ENCODE data around the gene DNAJB2.

DNAJB2 gene

GRCh38 chr2:219289195-219289536 lies 10.0 kb downstream of the DNAJB2 start:
- ChIA-PET CTCF (interaction anchor here (0.7 to 11.5 kb wide), 2 partner anchors 8 to 10 kb away, joined by 3 to 336 read pairs; partner anchors contain the start of gene DNAJB2), POLR2A (interaction anchor here (1.4 kb wide), 1 partner anchor 10 kb away, joined by 3 read pairs; the partner anchor contains the start of gene DNAJB2)
- TF ChIP-seq CTCF (IDR thresholded peaks at IDR 0.05; ENCODE audit: control extremely low read depth, extremely low read depth, low read depth, missing control alignments), result no peak
- no peak for DNase-seq (ENCODE audit: extremely low spot score)

- no peak for DNase-seq (ENCODE audit: extremely low spot score)
- POLR2A ChIA-PET, result interaction anchor here (1.4 kb wide), 1 partner anchor 11 kb away, joined by 3 read pairs; the partner anchor contains the start of gene DNAJB2
- CTCF ChIA-PET, result interaction anchor here (1.4 to 12.0 kb wide), 3 partner anchors 10 to 117 kb away, joined by 5 to 336 read pairs (median 164); partner anchors contain the start of genes CNPPD1, DNAJB2 and SLC23A3
- TF ChIP-seq CTCF (IDR thresholded peaks at IDR 0.05; ENCODE audit: control extremely low read depth, extremely low read depth, low read depth, missing control alignments), result no peak
Observed at GRCh38 chr2:219289537-219290361, 10.6 kb downstream of the DNAJB2 start.

- POLR2A ChIA-PET, result no interaction called here
- CTCF ChIA-PET, result interaction anchor here (0.6 to 12.0 kb wide), 5 partner anchors 9 to 131 kb away, joined by 3 to 336 read pairs (median 116); partner anchors contain the start of genes CNPPD1, DNAJB2, SLC23A3 and TUBA4A
- DNase-seq (ENCODE audit: extremely low spot score), result no peak
- TF ChIP-seq CTCF (IDR thresholded peaks at IDR 0.05; ENCODE audit: control extremely low read depth, extremely low read depth, low read depth, missing control alignments), result no peak
Observed at GRCh38 chr2:219290381-219291171, 11.4 kb downstream of the DNAJB2 start.

GRCh38 chr2:219291394-219291793 lies 12.2 kb downstream of the DNAJB2 start:
- DNase-seq (ENCODE audit: extremely low spot score), result no peak
- no peak for TF ChIP-seq CTCF (IDR thresholded peaks at IDR 0.05; ENCODE audit: control extremely low read depth, extremely low read depth, low read depth, missing control alignments)
- ChIA-PET CTCF (interaction anchor here (1.4 to 12.0 kb wide), 4 partner anchors 8 to 118 kb away, joined by 5 to 336 read pairs (median 140); partner anchors contain the start of genes CNPPD1, DNAJB2, SLC23A3 and TUBA4A), POLR2A (interaction anchor here (0.7 to 1.3 kb wide), 3 partner anchors 10 to 115 kb away, joined by 3 to 4 read pairs (median 3); partner anchors contain the start of gene CNPPD1)

- DNase-seq (ENCODE audit: extremely low spot score), result no peak
- no peak for TF ChIP-seq CTCF (IDR thresholded peaks at IDR 0.05; ENCODE audit: control extremely low read depth, extremely low read depth, low read depth, missing control alignments)
- ChIA-PET POLR2A (interaction anchor here (0.7 to 1.3 kb wide), 3 partner anchors 11 to 116 kb away, joined by 3 to 4 read pairs (median 3); partner anchors contain the start of gene CNPPD1), CTCF (interaction anchor here (1.0 to 12.0 kb wide), 5 partner anchors 13 to 132 kb away, joined by 4 to 336 read pairs (median 116); partner anchors contain the start of genes CNPPD1, DNAJB2, SLC23A3 and TUBA4A)
Observed at GRCh38 chr2:219291910-219292490, 12.8 kb downstream of the DNAJB2 start.
